ENCODE results near the gene SNAP23.

The SNAP23 gene

DNA sequence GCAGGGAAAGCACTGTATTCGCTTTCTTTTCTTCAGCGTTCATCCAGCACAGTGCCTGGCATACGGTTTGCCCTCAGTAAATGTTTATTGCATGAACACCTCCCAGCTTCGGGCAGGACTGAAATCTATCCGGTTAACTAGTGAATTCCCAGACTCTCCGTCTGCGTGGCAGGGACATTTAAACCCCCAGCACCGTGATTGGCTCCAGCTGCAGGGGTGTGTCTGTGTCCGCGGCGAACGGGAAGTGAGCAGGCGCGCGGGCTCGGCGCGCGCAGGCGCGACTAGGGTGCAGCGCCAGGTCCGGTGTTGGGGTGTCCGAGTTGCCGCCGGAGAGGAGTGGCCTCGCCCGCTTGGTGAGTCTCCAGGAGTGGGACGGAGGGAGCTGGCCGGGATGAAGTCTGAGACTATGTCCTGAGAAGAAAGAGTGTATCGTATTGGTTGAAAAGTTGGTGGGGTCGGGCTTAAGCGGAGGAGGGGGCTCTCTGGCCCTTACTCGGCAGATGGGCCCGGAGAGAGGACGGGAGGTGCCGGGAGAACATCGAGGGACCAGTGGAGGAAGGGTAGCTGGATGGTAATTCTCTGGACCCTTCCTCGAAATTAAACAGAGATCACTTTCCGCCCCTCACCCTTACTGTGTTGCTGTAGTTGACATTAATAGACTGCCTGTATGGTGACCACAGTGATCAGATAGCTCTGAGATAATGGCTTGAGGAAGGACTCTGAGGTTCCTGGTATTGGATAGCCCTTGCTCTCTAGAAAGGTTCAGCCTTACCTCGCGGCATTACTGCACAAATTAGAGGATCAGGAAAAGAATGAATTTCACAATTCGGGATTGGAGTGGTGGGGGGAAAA is at the start of gene SNAP23:
Gene SNAP23 (plus strand): TSS at position 274 of the 852 bp plus-strand sequence. CDS start 16,213 bp downstream, outside the sequence.
- DNase-seq (ENCODE audit: low spot score): peak; percentile 96

DNA sequence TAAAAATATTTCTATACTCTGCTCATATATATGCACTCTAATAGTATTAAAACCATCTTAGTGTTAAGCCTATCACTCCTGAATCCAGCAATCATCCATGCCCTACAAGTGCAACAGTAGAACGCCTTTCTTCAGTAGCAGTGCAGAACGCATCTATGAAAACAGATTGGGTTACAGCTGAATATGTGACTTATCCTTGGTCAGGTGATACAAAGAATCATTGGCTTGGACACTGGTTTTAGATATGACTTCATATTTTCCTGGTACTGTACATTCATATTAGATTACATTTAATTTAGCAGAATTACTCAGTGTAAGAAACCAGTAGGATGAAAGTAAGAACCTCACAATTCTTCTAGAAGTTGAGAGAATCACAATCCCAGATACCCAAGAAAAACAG is 47.8 kb upstream of the SNAP23 start:
- no peak for DNase-seq (ENCODE audit: low spot score)

GRCh38 chr15:42448281-42448680 is 47.2 kb upstream of the SNAP23 start:
- DNase-seq (ENCODE audit: low spot score): no peak

DNA sequence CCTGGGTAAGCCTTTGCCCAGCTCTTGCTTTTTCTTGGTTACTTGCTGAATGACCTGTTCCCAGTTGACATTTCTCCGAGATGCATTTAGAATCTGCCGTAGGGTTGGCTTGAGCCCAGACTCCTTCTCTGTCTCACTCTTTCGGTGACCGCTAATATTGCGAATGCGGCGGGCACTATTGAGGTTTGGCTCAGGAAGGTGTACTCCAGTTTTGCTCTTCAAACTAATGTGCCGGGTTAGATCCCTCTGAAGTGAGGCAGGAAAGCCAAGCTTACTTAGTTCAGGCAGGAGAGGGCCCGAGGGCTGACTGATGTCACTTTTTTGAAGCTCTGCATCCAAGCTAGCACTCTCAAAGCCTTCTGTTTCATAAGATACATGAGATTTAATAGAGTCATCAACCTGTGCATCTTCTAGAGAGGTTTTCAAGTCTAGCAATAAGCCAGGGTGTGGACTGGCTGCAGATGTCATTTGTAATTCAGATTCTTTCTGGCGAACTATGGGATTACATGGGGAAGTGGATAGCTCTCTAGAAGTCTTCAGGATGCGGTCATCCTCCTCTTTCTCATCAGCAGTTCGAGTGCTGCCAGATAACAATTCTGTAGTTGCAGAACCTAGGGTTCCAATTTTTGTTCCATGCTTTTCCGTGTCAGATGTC is 45.5 kb upstream of the SNAP23 start:
- DNase-seq (ENCODE audit: low spot score): no peak

DNA sequence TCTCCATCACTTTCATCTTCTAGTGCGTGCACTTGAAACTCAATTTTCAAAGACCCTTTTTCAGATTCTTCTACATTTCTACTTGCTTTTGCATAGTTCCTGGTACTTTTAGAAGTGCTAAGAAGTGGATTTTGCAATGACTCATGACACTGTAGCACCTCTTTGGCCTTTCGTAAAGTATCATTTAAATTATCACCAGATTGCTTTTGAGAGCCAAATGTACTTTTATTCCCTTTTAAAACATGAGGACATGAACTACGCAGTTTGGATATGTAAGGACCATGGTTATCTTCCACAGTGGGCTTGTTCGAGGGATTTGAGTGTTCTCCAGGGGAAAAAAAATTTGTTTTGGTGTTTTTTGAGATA is 45.0 kb upstream of the SNAP23 start:
- no peak for DNase-seq (ENCODE audit: low spot score)

- DNase-seq (ENCODE audit: low spot score): no peak
These were observed 41.6 kb upstream of the SNAP23 start for GRCh38 chr15:42453826-42454225.

GRCh38 chr15:42456531-42456930 is 38.9 kb upstream of the SNAP23 start:
- no peak for DNase-seq (ENCODE audit: low spot score)

DNA sequence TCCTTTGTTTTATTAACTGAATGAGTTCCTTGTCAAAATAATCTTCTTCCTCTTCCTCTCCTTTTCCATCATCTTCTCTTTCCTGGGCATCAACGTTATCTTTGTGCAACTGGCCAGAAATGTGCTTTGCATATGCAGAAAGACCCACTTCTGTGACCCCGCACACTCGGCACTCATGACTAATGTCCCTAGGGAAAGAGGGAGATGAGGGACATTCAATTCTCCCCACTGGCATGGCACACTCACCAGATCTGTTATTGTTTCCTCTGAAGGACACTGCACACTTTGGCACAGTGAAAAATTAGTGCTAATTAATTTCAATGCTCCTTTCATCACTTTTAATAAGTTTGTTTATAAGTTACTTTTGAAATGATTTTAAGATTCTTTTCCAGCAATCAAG is 38.5 kb upstream of the SNAP23 start:
- DNase-seq (ENCODE audit: low spot score): no peak

DNA sequence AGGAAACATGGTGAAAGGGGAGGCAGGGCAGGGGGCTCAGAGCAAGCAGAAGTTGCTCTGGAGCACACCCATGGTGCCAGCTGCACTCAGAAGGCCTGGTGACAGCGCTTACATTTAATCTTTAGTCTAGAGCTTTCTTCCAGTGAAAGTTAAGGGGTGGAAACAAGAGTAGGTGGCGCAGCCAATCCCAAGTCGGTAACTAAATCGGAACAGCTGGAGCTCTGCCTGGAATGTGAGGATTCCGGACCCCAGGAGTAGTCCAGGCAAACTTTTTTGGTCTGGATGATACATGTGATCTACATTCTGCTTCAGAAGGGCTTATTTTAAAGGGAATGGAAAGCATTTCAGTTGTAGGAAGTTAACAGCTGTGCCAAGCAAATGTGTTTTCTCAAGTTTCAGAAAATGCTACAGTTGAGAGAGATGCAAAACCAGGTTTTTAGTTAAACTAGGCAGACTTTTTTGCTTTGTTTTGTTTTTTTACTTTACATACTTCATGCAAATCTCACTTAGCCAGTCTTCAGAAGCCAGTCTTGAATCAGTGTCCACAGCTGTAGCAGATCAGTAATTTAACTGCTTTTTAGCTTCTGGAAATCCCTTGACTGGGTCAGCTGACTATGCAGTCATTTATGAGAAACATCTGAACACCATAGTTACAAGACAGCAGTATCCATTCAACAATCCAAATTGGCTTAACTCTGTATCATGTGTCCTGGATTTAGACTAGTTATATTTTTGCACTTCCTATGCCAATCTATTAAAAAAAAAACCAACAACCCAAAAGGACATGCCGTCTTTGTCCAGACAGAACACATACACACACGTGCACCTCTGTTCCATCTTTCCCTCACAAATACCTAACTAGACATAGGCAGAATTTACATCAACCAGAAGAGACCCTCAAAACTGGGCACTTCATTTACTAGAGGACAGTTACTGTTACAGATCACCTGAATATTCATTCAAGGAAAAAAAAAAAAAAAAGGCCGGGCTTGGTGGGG is 37.7 kb upstream of the SNAP23 start:
- DNase-seq (ENCODE audit: low spot score): peak; percentile 92

GRCh38 chr15:42461261-42461660 is 34.2 kb upstream of the SNAP23 start:
- no peak for DNase-seq (ENCODE audit: low spot score)

DNA sequence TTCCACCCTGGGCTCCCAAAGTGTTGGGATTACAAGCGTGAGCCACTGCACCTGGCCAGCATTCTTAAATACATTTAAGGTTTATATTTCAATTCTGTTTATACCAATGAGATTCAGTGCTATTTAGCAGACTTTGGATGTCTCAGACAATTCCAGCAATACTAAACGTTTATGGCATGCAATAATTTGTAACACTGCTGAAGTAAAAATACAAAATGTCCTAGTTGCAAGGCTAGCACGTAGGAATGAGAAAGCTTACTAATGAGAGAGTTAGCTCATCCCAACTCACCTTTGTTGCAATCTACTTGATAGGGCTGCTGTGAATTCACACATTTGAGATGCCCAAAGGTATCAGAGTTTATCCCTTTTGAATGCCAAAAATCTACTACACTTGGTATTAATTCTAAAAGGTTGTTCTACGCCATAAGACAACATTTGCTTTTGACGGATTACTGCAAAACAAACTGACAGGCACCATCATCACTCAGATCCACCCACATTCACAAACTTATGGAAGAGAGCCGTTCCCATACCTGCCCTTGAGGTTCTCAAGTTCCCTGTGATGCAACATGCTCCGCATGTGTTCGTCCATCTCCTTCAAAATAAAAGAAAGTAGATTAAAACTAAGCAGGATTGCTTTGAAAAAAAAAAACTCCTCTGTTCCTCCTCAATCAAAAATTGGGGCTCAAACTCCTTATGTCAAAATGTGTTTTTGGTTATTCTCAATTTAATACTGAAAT is 29.7 kb upstream of the SNAP23 start:
- no peak for DNase-seq (ENCODE audit: low spot score)

DNA sequence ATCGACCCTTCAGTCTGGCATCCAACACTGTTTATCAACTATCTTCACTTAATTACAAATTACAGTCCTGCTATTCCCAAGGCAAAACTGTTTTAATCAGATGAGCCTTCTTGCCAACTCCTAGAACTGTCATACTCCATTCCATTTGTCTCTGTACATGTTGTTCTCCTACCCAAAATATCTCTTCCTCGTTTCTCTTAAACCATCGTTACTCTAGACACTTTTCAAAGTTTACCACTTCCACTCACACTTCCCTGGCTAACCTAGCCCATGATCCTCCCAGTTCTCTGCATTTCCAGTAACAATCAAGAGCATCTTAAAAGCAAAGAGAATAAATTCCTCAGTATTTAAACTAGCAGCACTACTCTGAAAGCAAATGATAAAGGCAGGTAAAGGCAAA is 24.4 kb upstream of the SNAP23 start:
- DNase-seq (ENCODE audit: low spot score): no peak

DNA sequence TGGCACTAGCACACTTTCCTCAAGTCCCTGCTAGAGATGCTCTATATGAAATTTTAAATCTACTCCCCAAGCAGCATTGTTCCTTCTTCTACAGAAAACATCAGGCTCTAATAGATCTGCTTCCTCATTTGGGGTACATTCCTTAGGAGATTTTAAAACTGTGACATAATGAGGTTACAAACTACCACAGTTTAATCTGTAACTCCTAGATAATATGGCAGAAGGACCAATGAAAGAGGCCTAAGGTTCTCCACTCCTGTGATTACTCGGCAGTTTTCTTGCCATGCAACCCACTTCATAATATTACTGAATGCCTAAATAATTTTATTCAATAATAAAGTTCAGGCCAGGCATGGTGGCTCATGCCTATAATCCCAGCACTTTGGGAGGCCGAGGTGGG is 20.6 kb upstream of the SNAP23 start:
- no peak for DNase-seq (ENCODE audit: low spot score)

GRCh38 chr15:42482701-42483100 is 12.7 kb upstream of the SNAP23 start:
- DNase-seq (ENCODE audit: low spot score): no peak

GRCh38 chr15:42483677-42484076 is 11.8 kb upstream of the SNAP23 start:
- DNase-seq (ENCODE audit: low spot score): no peak

DNA sequence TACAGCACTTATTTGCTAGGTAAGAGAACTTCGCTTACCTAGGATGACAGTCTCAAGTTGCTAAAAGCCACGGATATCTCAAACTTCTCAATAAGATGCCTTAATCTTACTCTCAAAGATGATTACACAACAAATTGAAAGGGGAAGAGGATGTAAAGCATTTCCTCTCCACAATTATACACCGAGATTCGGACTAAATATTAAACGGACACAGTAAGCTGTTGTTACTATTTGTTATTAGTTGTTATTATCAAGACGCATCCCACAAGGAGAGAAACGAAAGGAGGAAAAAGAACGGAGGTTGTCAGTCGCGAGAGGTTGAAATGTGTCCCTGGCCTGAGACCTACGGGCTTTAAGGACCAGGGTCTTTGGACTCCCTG is 5.2 kb upstream of the SNAP23 start:
- no peak for DNase-seq (ENCODE audit: low spot score)

DNA sequence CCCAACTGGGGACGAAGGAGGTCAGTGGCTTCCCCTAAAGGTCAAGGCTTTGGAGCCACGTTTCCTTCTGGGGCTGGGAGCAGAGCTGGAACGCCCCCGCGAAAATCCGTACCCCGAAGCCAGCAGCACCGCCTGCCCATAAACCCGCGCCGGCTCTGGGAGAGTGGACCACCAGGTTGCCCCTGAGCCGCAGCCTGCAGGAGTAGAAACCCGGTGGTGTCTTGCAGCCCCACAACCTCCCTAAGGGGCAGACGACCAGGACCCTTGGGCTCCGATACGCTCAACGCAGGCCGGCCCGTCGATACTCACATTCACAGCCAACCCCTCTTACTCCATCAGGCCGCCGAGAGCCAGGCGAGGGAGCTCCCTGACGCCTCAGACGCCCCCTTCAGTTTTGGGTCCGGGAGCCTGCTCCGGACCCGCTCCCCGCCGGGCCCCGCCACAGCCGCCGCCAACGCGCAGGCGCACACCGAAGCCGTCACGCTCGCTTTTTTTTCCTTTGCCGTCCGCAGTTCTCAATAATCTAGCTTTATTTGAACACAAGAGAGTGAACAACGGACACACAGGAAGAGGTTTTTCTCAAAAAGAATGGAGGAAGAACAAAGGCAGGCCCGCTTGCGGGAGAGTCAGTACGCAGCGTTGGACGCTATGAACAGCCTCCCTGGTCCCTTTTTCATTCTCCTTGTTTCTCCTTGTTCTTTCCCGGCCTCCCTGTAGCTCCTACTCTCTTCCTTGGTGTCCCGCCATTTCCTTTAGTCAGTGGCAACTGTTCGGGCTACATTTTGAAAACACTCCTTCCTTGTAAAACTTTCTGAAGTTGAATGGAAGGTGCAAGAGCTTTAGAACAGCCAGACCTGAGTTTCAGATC is 4.5 kb upstream of the SNAP23 start, which contains the start of gene ZNF106:
Gene ZNF106 (minus strand): TSS at position 471 of the 868 bp plus-strand sequence. CDS start 18,852 bp downstream, outside the sequence.
- DNase-seq (ENCODE audit: low spot score): peak; percentile 92

- DNase-seq (ENCODE audit: low spot score): no peak
These were observed 3.8 kb upstream of the SNAP23 start for GRCh38 chr15:42491539-42492225.

DNA sequence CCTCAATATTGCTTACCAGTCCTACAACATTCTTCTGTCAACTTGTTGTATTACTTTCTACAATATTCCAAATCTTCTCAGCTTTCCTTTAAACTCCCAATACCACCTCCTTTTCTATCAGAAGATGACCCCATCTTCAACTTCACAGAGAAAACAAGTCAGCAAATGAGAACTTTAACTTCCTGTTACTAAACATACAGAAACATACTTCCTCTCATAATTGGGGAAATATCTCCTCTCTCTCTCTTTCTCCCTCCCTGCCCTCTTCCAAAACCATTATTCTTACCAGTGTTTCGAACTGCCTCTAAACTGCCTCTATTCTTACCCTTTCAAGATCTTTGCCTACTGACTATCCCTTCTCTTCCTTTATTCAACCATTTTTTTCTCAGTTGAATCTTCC is 1.8 kb upstream of the SNAP23 start:
- no peak for DNase-seq (ENCODE audit: low spot score)

DNA sequence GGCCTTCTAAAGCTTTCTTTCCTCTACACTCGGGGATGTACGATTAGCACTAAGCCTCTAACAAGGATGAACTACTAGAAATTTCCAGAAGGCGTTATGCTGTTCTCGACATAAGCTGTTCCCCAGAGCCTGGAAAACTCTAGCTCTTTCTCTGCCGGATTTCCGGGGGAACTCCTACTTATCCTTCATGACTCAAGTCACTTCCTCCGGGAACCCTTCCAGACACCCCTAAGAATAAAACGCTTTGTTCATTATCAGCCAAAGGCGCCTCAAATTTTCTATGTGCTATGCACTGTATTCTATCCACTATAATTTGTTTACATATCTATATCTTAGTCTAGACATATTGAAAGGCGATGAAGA is 455 bp upstream of the SNAP23 start:
- no peak for DNase-seq (ENCODE audit: low spot score)

Data from left forelimb (tissue), 1 donor.